Measurements from ENCODE around the gene CDKN2C.
"Not testable (repeated sequence)": the region's sequence is repeated elsewhere in the genome, so short reads cannot be mapped to it uniquely, and the experiment has no call there.

CDKN2C gene

DNA sequence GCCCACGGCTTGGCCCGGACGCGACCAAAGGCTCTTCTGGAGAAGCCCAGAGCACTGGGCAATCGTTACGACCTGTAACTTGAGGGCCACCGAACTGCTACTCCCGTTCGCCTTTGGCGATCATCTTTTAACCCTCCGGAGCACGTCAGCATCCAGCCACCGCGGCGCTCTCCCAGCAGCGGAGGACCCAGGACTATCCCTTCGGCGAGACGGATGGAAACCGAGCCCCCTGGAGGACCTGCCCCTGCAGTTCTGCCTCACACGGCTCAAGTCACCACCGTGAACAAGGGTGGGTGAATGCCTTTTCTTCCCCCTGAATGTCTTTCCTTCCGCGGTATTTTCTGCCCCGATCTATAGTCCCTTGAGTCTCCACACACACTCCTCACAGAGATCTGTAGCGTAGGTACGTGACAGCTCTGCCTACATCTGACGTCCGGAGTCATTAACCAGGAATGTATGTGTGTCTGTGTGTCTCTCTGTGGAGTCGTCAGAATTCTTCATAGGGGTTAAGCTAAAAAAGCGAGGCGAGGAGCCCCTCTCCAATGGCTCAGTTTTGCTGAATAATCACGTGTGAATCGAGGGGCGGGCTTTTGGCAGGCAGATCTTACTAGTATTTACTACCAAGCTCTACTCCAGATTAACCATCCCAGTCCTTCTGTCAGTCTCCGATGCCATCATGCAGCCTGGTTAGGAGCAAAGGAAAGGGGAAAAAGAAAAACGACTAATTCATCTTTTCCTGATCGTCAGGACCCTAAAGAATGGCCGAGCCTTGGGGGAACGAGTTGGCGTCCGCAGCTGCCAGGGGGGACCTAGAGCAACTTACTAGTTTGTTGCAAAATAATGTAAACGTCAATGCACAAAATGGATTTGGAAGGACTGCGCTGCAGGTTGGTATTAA is at the start of gene CDKN2C:
Gene CDKN2C, plus strand, starts transcription at position 635 of the 898 bp plus-strand sequence. Its CDS starts 124 bp downstream, at position 759.
- DNase-seq: peak; percentile 91

DNA sequence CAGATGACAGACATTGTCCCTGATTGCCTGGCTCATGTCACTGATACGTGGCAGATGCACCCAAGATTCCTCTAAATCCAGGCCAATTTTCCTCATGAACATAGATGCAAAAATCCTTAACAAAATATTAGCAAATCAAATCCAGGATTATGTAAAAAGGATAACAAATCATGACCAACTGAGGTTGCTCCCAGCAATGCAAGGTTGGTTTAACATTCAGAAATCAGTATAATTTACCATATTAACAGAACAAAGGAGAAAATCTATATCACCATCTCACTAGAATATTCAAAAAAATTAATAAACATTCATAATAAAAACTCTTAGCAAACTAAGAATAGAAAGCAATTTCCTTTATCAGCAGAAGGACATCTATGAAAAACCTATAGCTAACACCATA is 49.6 kb upstream of the CDKN2C start:
- DNase-seq: no peak

DNA sequence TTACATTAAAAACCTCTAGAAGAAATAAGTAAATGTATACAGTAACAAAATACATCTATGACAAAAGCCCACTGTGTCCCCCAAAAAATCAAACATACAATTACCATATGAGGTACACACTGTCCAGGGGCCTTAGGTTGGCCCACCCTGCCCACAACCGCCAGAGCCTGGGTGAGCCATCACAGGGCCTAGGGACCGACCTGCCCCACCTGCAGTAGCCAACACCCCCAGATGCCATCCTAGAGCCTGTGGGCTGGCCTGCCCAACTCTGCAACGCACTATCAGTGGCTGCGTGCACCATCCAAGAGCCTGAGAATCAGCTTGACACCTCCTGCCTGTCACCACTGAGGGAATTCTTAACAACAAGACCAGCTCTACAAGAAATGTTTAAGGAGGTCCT is 49.0 kb upstream of the CDKN2C start:
- no peak for DNase-seq

DNA sequence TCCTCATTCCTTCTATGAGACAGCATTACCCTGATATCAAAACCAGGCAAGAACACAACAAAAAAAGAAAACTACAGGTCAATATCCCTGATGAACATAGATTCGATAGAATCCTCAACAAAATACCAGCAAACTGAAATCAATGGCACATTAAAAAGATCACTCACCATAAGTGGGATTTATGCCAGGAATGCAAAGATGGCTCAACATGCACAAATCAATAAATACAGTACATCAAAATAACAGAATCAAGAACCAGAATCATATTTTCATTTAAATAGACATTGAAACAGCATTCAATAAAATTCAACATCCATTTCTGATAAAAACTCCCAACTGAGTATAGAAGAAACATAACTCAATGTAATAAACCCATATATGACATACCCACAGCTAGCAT is 46.5 kb upstream of the CDKN2C start:
- DNase-seq: no peak

DNA sequence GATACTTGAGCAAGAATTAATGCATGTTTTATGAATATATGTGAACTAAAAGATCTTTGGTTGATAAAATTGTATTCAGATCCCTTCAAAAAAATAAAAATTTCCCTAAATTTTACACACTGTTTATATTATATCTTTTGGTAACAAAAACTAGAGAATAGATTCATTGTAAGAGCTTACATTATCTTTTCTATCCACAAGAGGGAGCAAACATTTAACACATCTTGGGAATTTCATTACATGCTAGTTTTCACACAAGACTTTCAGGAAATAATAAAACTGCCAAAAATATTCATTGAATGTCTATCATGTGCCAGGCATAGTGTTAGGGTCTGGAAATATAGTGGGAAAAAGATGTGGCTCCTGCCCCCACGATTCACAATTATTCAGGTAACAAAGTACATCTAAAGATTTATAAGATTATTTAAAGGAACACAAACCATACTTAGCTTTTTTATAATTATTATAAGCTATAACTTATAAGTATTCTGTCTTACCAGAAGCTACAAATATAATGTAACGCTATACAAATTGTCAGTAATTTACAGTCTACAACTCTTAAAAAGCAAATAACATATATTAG is 40.6 kb upstream of the CDKN2C start:
- peak; percentile 41 for DNase-seq

DNA sequence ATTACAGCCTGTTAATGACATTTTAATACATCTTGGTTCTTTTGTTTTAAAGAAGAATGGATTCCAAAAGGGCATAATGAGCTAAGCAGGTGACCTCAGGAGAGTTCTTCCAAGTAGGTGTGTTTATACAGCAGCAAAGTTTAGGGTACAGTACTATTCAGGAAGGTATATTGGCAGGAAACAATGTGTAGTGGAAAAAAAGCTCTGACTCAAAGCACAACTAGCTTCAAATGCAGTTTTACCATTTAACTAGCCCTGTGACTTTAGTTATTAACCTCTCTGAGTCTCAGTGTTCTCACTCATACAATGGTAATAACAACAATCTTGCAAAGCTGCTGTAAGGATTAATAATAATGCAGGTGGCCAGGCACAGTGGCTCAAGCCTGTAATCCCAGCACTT is 39.9 kb upstream of the CDKN2C start:
- DNase-seq: no peak

DNA sequence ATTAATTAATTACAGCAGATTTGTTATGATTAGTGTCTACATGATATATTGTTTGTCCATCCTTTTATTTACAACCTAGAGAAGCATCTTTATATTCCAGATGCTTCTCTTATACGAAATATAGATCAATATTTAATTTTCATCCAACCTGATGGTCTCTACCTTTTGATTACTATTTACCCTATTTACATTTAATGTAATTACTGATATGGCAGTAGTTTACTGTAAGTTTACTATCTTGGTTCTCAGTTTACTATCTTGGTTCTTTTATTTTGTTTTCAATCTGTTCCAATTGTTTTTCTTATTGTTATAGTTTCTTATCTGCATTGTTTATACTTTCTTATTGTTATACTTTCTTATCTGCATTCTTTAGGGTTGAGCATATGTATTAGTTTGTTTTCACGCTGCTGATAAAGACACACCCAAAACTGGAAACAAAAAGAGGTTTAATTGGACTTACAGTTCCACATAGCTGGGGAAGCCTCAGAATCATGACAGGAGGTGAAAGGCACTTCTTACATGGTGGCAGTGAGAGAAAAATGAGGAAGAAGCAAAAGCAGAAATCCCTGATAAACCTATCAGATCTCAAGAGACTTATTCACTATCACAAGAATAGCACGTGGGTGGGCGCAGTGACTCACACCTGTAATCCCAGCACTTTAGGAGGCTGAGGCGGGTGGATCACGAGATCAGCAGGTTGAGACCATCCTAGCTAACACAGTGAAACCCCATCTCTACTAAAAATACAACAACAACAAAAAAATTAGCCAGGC is 38.9 kb upstream of the CDKN2C start:
- no peak for DNase-seq

DNA sequence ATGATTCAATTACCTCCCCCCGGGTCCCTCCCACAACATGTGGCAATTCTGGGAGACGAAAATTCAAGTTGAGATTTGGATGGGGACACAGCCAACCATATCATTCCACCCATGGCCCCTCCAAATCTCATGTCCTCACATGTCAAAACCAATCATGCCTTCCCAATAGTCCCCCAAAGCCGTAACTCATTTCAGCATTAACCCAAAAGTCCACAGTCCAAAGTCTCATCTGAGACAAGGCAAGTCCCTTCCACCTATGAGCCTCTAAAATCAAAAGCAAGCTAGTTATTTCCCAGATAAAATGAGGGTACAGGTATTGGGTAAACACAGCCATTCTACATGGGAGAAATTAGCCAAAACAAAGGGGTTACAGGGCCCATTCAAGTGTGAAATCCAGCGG is 38.0 kb upstream of the CDKN2C start:
- DNase-seq: not testable (repeated sequence)

DNA sequence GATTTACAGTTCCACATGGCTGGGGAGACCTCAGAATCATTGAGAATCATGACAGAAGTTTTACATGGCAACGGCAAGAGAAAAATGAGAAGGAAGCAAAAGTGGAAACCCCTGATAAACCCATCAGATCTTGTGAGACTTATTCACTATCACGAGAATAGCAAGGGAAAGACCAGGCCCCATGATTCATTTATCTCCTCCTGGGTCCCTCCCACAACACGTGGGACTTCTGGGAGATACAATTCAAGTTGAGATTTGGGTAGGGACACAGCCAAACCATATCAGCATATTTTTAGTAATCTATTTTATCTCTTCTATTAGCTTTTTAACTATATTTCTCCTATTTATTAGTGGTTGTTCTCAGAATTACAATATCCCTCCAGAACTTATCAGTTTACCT is 36.3 kb upstream of the CDKN2C start:
- not testable (repeated sequence) for DNase-seq

DNA sequence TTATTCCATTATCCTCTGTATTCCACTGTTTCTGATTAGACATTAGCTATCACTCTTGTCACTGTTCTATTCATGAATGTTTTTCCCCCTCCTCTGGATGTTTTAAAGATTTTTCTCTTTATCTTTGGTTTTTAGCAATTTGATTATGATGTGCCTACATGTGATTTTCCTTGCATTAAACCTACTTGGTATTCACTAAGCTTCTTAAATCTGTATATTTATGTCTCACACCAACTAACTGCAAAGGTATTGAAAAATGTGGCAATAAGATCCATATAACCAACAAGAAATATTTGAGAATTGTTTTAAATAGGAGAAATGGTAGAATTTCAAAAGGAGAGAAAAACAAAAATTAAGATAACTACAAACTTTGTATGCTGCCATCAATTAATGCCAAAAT is 35.2 kb upstream of the CDKN2C start:
- DNase-seq: no peak

DNA sequence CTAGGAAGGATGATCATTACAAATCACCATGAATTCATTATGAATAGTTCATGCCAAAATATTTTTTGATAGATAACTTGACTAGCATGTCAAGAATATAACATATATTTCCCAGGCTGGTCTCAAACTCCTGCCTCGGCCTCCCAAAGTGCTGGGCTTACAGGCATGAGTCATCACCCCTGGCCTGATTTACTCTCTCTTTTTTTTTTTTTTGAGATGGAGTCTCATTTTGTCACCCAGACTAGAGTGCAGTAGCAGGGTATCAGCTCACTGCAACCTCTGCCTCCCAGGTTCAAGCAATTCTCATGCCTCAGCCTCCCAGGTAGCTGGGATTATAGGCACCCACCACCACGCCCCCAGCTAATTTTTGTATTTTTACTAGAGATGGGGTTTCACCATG is 34.8 kb upstream of the CDKN2C start:
- DNase-seq: not testable (repeated sequence)

DNA sequence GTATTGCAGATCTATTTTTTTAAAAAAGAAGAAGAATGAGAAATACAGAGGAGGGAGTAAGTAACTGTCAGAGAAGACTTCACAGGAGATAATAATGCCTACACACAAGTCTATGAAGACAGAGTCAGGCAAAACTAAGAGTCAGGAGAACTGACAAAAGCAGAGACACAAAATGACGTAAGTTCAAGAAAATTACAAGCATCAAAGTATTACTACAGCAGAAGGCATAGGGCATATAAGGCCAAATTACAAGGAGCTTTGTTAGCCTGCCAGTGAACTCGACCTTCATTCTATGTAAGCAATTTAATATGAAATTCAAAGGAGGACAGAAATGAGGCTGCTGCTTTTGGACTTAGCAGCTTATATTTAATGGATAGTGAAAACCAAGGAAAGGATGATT is 33.7 kb upstream of the CDKN2C start:
- no peak for DNase-seq

DNA sequence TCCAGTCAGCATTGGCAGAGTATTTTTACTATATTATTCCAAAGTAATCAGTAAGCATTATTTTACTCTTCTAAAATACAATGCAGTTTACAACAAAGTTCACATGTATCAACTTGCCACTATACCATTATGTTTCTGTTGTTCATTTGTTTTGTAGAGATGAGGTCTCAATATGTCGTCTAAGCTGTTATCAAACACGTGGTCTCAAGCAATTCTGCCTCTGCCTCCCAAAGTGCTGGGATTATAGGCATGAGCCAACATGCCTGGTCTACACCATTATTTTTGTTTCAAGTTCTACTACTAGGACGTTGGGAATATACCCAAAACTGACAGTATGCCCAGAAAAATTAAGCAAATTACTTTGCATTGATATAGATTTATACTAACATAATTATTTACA is 29.8 kb upstream of the CDKN2C start:
- DNase-seq: peak; percentile 60

DNA sequence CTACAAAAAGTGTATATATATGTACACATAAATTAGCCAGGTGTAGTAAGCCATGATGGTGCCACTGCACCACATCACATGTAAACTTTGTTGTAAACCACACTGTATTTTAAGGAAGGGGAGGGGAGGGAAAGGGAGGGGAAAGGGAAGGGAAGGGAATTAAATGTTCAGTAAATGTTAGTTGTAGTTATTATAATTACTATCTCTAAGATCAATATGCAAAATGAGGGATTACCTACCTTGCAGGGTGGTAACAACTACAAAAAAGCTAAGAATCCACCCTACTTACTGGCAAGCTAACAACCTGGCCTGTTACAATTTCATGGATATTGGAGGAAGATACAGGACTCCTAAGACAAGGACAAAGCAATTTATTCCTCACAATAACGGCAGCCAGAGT is 27.7 kb upstream of the CDKN2C start:
- no peak for DNase-seq

DNA sequence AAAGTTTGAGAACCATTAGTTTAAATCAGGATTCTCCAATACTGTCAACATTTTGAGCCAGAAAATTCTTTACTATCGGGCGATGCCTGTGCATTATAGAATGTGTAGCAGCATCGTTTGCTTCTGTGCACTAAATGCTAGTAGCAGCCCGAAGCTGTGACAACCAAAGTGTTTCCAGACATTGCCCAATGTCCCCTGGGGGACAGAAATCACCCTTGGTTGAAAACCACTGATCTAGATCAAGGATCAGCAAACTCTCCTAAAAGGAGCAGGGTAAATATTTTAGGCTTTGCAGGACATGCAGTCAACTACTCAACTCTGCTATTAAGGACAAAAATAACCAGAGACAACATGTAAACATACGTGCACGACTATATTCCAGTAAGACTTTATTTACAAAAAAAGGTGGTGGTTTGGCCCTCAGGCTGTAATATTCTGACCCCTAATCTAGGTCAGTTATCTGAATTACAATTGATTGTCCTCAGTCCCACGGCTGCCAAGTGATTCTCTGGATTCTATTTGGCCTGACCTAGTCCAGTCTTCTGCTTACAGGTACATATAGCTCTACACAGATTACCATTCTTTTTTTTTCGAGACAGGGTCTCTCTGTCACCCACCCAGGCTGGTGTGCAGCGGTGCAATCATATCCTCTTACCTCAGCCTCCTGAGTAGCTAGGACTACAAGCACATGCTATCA is 20.6 kb upstream of the CDKN2C start:
- DNase-seq: no peak

DNA sequence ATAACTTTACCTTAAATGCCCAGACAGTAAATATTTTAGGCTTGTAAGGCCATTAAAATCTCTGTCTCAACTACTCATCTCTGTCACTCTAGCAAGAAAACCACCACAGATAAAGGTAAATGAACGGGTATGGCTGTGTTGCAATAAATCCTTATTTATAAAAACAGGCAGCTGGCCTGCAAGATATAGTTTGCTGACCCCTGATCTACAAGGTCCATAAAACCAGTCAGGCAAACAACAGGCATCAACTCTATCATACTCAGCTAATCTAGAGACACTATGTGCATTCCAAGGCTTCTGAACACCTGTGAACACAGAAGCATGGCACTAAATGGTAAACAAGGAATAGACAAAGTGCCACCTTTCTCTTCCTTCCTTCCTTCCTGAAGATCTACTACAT is 19.6 kb upstream of the CDKN2C start:
- DNase-seq: no peak

DNA sequence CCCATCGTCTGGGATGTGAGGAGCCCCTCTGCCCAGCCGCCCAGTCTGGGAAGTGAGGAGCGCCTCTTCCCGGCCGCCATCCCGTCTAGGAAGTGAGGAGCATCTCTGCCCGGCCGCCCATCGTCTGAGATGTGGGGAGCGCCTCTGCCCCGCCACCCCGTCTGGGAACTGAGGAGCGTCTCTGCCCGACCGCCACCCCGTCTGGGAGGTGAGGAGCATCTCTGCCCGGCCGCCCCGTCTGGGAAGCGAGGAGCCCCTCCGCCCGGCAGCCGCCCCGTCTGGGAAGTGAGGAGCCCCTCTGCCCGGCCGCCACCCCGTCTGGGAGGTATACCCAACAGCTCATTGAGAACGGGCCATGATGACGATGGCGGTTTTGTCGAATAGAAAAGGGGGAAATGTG is 17.5 kb upstream of the CDKN2C start:
- not testable (repeated sequence) for DNase-seq

DNA sequence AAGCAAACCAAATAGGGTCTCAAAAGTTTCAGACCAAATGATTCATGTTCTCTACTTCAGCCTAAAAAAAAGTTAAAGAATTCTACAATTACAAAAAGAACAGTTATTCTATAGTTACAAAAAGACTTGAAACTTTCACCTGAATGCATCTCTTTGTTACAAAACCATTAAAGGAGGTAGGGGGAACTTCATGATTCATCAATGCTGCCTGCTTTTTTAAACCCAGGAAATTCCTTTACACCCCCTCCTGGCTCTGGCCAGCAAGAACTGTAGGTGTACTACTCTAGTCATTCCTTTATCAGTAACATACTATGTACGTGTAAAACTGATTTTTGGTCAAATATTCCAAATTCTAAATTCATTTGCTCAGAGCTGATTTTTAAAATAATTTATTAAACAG is 14.9 kb upstream of the CDKN2C start:
- no peak for DNase-seq

DNA sequence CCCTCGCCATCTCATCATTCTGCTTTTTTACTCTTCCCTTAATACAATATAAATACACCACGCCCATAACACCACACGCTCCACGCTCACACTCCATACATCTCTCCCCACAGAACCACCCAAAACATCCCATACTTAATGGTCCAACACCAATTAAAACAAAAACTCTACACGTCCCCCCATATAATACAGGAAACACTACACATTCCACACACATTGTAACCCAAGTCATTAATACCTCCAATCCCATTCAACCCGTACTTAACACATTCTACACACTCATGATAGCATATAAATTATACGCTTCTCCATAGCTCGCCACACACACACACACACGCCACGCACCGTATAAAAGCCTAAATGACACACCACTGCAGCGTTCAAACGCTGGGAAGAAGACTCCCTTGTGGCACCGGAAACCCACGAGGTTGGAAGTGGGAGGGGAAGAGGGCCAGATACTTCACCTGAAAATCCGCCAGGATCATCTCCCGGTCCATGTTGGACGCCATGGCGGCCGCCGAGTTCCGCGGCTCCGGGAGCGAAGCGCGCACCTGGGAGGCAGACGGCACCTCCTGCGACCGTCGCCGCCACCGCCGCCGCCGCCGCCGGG is 10.6 kb upstream of the CDKN2C start:
- DNase-seq: peak; percentile 51

DNA sequence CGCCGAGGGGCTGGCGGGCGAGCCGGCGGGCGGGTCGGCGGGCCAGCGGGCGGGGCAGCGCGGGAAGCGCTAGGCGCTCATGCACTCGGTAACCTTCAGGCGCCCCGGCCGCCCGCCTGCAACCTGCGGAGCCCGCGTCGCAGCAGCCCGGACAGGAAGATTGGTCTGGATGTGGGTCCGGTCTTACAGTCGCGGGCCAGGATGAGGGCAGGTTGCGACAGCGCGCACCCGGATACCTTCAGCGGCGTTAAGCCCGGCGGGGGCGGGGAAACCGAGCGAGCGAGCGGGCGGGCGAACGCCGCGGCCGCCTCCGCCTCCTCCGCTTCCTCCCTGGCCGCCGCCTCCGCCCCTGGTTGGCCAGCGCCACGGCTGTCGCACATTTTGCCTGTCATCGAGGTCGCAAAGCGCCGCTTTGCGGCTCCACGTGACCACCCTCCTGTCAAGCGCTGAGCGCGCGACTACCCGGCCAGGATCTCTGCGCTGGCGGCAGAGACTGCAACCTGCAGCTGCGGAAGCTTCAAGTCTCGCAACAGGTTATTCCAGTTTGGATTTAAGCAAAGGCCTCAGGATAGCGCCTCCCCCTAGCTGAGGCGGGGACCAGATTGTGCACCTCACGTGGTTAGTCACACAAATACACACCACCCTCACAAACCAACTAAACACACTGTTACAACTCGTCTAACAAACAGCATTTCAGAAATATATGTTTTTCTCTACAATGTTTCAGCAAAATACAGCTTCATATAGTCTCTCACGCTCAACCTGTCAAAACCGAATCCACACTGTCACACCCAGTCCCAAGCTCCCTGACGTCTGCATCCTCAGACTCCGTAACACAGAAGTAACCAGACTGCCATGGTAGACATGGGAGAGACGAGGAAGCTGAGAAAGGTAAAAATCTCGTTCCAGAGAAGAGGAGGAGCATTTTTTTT is 9.9 kb upstream of the CDKN2C start, which contains the start of gene FAF1:
Gene FAF1, minus strand, starts transcription at position 355 of the 932 bp plus-strand sequence. CDS start 456 bp downstream, outside the sequence.
- peak; percentile 97 for DNase-seq

DNA sequence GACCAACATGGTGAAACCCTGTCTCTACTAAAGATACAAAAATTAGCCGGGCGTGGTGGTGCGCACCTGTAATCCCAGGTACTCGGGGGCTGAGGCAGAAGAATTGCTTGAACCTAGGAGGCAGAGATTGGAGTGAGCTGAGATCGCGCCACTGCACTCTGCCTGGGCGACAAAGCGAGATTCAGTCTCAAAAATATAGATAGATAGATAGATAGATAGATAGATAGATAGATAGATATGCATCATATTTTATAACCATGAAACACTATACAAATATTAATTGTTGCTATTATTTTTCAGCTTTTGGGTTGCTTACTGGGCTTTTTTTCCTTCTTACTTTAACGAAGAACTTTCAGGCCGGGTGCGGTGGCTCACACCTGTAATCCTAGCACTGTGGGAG is 5.2 kb upstream of the CDKN2C start:
- DNase-seq: no peak
